PC-3 (cell line): ENCODE data around the gene STIM1. TPM values are rescaled to one million over a fixed set of nuclear protein-coding genes. Genes with fewer than 3 reads are reported as not detected.

Source experiments
- ATAC-seq: fragments of 200-7000 bp; cut with Tn5 transposase; 2 replicates; pipeline ENCODE4 v1.9.1; 2020; ENCODE audit warnings: mild to moderate bottlenecking, moderate library complexity
- BruUV-seq: library from RNA; stranded (reverse); fragments of 400-500 nt; replicated peaks from 2 replicates; lab custom pipeline; 2021; lab: Mats Ljungman, UMichigan
- CTCF ChIA-PET: fragments of 300-600 bp; sonication (Branson Sonifier 250); formaldehyde crosslinking; loops from one replicate; lab custom pipeline; 2022; ENCODE audit warnings: antibody characterized with exemption; lab: Charles Lee
- POLR2A ChIA-PET: fragments of 300-600 bp; sonication (Branson Sonifier 250); formaldehyde crosslinking; loops from one replicate; lab custom pipeline; 2022; ENCODE audit warnings: antibody characterized with exemption; ENCODE audit not compliant: unreplicated experiment; lab: Charles Lee
- DNase-seq: peaks from one replicate; pipeline ENCODE4 v3.0.0-alpha.2; 2015
- H2AFZ ChIP-seq: fragments of 300-600 bp; sonication (generic); 2 replicates; pipeline ENCODE4 v1.6.0; 2016; ENCODE audit warnings: antibody characterized with exemption, low read length
- H3F3A ChIP-seq: fragments of 300-600 bp; sonication (generic); one replicate; pipeline ENCODE4 v1.6.0; 2017; ENCODE audit warnings: antibody characterized with exemption, low read length, control low read depth, mild to moderate bottlenecking; ENCODE audit not compliant: unreplicated experiment
- H3K27ac ChIP-seq: fragments of 300-600 bp; sonication (generic); 2 replicates; pipeline ENCODE4 v1.5.1; 2016; ENCODE audit warnings: mild to moderate bottlenecking, low read length
- H3K27me3 ChIP-seq: fragments of 300-600 bp; sonication (generic); 2 replicates; pipeline ENCODE4 v1.6.1; 2016; ENCODE audit warnings: low read length, mixed read lengths
- H3K36me3 ChIP-seq: fragments of 300-600 bp; sonication (generic); 2 replicates; pipeline ENCODE4 v1.6.1; 2016; ENCODE audit warnings: low read depth, mixed run types, low read length, mixed read lengths
- H3K4me1 ChIP-seq: fragments of 300-600 bp; sonication (generic); 2 replicates; pipeline ENCODE4 v1.5.1; 2016; ENCODE audit warnings: low read length; ENCODE audit not compliant: insufficient read depth
- H3K4me2 ChIP-seq: fragments of 300-600 bp; sonication (generic); 2 replicates; pipeline ENCODE4 v1.6.0; 2016; ENCODE audit warnings: low read length
- H3K4me3 ChIP-seq: fragments of 300-600 bp; sonication (generic); 2 replicates; pipeline ENCODE4 v1.5.1; 2016; ENCODE audit warnings: mild to moderate bottlenecking, low read length, mixed read lengths
- H3K79me2 ChIP-seq: fragments of 300-600 bp; sonication (generic); 2 replicates; pipeline ENCODE4 v1.6.1; 2017; ENCODE audit warnings: low read length, mixed read lengths
- H3K9ac ChIP-seq: fragments of 300-600 bp; sonication (generic); 2 replicates; pipeline ENCODE4 v1.6.0; 2016; ENCODE audit warnings: mild to moderate bottlenecking, low read length
- H3K9me2 ChIP-seq: fragments of 300-600 bp; sonication (generic); replicated peaks from 2 replicates; pipeline ENCODE4 v1.6.1; 2016; ENCODE audit warnings: mixed run types, low read length, mixed read lengths
- H3K9me3 ChIP-seq: fragments of 300-600 bp; sonication (generic); 2 replicates; pipeline ENCODE4 v1.6.1; 2016; ENCODE audit warnings: low read length, mixed read lengths
- H4K20me1 ChIP-seq: fragments of 300-600 bp; sonication (generic); 2 replicates; pipeline ENCODE4 v1.6.1; 2016; ENCODE audit warnings: low read length, mixed read lengths
- EZH2 ChIP-seq: fragments of 300-600 bp; sonication (generic); IDR thresholded peaks from one replicate; pipeline ENCODE4 v1.6.1; 2017; ENCODE audit warnings: antibody characterized with exemption, mild to moderate bottlenecking, low read length; ENCODE audit not compliant: unreplicated experiment
- EZH2phosphoT487 ChIP-seq: fragments of 300-600 bp; sonication (generic); IDR thresholded peaks from 2 replicates; pipeline ENCODE4 v1.6.1; 2018; ENCODE audit warnings: mild to moderate bottlenecking, antibody characterized with exemption, low read length, borderline replicate concordance
- intact Hi-C: fragments of 100-400 bp; cut with micrococcal nuclease; formaldehyde crosslinking; loops from 2 replicates; pipeline ENCODE4 v1.9.0; 2023
- total RNA-seq: library from RNA; depleted of rRNA; stranded (reverse); fragments of >200 nt; gene quantifications from 2 replicates; pipeline ENCODE4 v1.2.3, GENCODE V29; 2014
- TF ChIP-seq, protein P1 (sequence below): fragments of 300-600 bp; sonication (generic); conservative IDR thresholded peaks from 2 replicates; pipeline ENCODE4 v1.5.1; 2017; ENCODE audit warnings: antibody characterized with exemption, low read depth, mild to moderate bottlenecking, low read length

The STIM1 gene
- total RNA-seq, 1 experiment from 2014 or later: 22.8 TPM

DNA sequence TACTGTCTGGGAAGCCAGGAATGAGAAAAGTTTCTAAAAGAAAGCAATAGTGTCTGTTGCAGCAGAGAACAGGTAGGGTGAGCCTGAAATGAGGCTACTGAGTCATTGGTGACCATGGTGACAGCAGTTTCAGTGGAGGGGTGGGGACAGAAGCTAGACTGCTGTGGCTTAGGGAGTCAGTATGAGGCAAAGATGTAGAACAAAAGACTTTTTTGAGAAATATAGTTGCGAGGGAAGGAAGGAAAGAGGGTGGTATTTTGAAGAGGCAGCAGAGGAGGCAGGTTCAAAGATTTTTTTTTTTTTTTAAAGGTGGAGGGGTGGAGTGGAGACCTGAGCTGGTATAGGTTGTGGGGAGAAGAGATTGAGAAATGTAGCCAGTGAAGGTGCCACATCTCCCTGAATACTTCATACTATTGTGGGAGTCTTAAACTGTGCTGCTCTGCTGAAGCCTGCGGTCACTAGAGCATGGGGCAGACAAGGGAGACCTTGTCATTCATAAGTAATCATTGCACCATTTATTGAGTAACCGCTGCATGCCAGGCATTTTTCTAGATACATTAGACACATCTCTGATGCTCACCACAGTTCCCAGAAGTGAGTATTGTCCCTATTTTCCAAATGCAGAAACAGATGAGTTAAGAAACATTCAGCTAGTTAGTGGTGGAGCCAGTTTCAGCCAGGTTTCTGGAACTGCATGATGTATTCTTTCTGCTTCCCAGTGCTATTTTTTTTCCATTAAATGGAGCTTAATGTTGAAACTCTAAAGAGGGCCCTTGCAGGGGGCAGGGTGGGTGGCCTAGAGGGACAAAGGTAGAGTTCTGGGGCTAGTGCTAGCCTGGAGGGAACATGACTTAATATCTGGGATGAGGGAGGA, 49.9 kb downstream of the STIM1 start:
- Histone ChIP-seq H3K27me3 (no peaks in the 10 kb centered on the region), H4K20me1 (no peaks in the 10 kb centered on the region), H3K27ac (peak overlapping the region; percentile 89), H3K4me1 (peaks cover 52% of the 10 kb centered on the region), H3K9ac (peak overlapping the region; percentile 58), H3K4me2 (peak overlapping the region; percentile 84), H3K9me2 (no peaks in the 10 kb centered on the region), H3K4me3 (peak overlapping the region; percentile 59), H3F3A (peaks cover 9% of the 10 kb centered on the region), H2AFZ (no peak overlapping the region), H3K9me3 (no peaks in the 10 kb centered on the region), H3K36me3 (no peaks in the 10 kb centered on the region), H3K79me2 (peaks cover 55% of the 10 kb centered on the region)
- DNase-seq (peak; percentile 91), ATAC-seq (peak; percentile 91)
- ChIA-PET CTCF (interaction anchor here (0.7 to 1.8 kb wide), 2 partner anchors 50 to 162 kb away, joined by 3 to 10 read pairs; partner anchors contain the start of gene STIM1), POLR2A (no interaction called here)
- intact Hi-C loops: loop anchor here (5.0 to 10.0 kb wide), 2 partner anchors 51 to 157 kb away; partner anchors contain the start of gene STIM1
- BruUV-seq: no TSS peak
- TF ChIP-seq, protein P1, sequence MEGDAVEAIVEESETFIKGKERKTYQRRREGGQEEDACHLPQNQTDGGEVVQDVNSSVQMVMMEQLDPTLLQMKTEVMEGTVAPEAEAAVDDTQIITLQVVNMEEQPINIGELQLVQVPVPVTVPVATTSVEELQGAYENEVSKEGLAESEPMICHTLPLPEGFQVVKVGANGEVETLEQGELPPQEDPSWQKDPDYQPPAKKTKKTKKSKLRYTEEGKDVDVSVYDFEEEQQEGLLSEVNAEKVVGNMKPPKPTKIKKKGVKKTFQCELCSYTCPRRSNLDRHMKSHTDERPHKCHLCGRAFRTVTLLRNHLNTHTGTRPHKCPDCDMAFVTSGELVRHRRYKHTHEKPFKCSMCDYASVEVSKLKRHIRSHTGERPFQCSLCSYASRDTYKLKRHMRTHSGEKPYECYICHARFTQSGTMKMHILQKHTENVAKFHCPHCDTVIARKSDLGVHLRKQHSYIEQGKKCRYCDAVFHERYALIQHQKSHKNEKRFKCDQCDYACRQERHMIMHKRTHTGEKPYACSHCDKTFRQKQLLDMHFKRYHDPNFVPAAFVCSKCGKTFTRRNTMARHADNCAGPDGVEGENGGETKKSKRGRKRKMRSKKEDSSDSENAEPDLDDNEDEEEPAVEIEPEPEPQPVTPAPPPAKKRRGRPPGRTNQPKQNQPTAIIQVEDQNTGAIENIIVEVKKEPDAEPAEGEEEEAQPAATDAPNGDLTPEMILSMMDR: no peak

DNA sequence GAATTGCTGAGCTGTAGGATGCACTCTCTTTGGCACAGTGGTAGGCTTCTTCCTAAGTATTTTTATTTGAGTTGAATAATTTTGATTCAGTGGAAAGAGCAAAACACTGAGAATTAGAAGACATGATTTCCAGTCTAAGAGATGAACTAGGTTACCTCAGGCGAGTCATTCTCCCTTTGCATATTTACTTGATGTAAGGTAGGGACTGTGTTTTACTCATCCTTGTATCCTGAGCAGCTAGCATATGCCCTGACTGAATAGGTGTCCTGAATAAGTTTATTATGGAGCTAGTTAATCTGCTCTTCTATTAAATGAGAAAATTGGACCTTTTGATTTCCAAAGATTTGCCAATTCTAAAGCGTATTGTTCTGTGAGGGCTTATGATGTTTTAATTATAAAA, 50.7 kb downstream of the STIM1 start:
- H3K9ac ChIP-seq: peak overlapping the region; percentile 36
- BruUV-seq: TSS peak; percentile 36
- CTCF ChIA-PET: interaction anchor here (0.7 to 1.8 kb wide), 2 partner anchors 51 to 161 kb away, joined by 3 to 10 read pairs; partner anchors contain the start of gene STIM1
- H3F3A ChIP-seq: peaks cover 9% of the 10 kb centered on the region
- H3K36me3 ChIP-seq: no peaks in the 10 kb centered on the region
- intact Hi-C loops: loop anchor here (5.0 to 10.0 kb wide), 2 partner anchors 51 to 156 kb away; partner anchors contain the start of gene STIM1
- H3K4me2 ChIP-seq: peak overlapping the region; percentile 84
- DNase-seq (peak; percentile 50), ATAC-seq (peak; percentile 54)
- peaks cover 52% of the 10 kb centered on the region for H3K4me1 ChIP-seq
- no peaks in the 10 kb centered on the region for H4K20me1 ChIP-seq
- POLR2A ChIA-PET: no interaction called here
- no peaks in the 10 kb centered on the region for H3K27me3 ChIP-seq
- no peak overlapping the region for H2AFZ ChIP-seq
- peak overlapping the region; percentile 89 for H3K27ac ChIP-seq
- no peaks in the 10 kb centered on the region for H3K9me2 ChIP-seq
- H3K9me3 ChIP-seq: no peaks in the 10 kb centered on the region
- H3K79me2 ChIP-seq: peaks cover 50% of the 10 kb centered on the region
- TF ChIP-seq EZH2: no peak
- TF ChIP-seq, protein P1: no peak
- TF ChIP-seq EZH2phosphoT487: no peak
- peak overlapping the region; percentile 59 for H3K4me3 ChIP-seq
